ENCODE results near the gene HARBI1. TPM values are rescaled to one million over a fixed set of nuclear protein-coding genes. Genes with fewer than 3 reads are reported as not detected.

Gene HARBI1
- total and polyA plus RNA-seq, 10 donors: 1.4 to 5.6 (median 3.9) TPM

- Histone ChIP-seq H3K27me3 (replicated peaks in 1 of 7) (no peaks in the 10 kb centered on the region), H3K9me3 (no peaks in the 10 kb centered on the region), H3K4me3 (no peak overlapping the region), H3K4me1 (peaks cover 0 to 17% (median under 1%) of the 10 kb centered on the region in 6 donors), H3K36me3 (peaks cover 0 to 4% (median 0%) of the 10 kb centered on the region in 6 donors), H3K27ac (no peak overlapping the region)
- TF ChIP-seq POLR2A (IDR thresholded peaks at IDR 0.05): no peak
- WGBS, 5 donors: 80 to 96% (median 90%) methylated on average over 6 of the region's 6 CpGs
- intact Hi-C loops (cut with DNase I; ENCODE audit: low total_unique reads): no loop called here
- no peak for DNase-seq
These were observed 7.6 kb downstream of the HARBI1 start for GRCh38 chr11:46609386-46609785.

GRCh38 chr11:46607516-46607915 lies 9.5 kb downstream of the HARBI1 start:
- TF ChIP-seq POLR2AphosphoS5 (IDR thresholded peaks at IDR 0.05): no peak
- TF ChIP-seq POLR2A (IDR thresholded peaks at IDR 0.05): no peak
- no peak for TF ChIP-seq CTCF (IDR thresholded peaks at IDR 0.05 in 8 of 11, conservative IDR thresholded peaks at IDR 0.05 in 3 of 11)
- Histone ChIP-seq H3K27ac (no peak overlapping the region), H3K27me3 (replicated peaks in 1 of 7) (no peaks in the 10 kb centered on the region), H3K4me1 (peaks cover 0 to 6% (median 0%) of the 10 kb centered on the region in 6 donors), H3K9me3 (peaks cover 0 to 5% (median 0%) of the 10 kb centered on the region in 8 donors), H3K36me3 (peaks cover 0 to 18% (median 0%) of the 10 kb centered on the region in 6 donors), H3K4me3 (no peak overlapping the region)
- intact Hi-C loops (cut with DNase I; ENCODE audit: low total_unique reads): no loop called here
- no peak for DNase-seq
- WGBS, 5 donors: 78 to 100% (median 88%) methylated on average over 1 of the region's 1 CpG

GRCh38 chr11:46604796-46605195 lies 12.2 kb downstream of the HARBI1 start:
- H3K27me3 ChIP-seq (replicated peaks in 1 of 7): no peaks in the 10 kb centered on the region
- no peak for TF ChIP-seq POLR2A (IDR thresholded peaks at IDR 0.05)
- no peak for TF ChIP-seq CTCF (IDR thresholded peaks at IDR 0.05 in 8 of 11, conservative IDR thresholded peaks at IDR 0.05 in 3 of 11)
- no peak for TF ChIP-seq POLR2AphosphoS5 (IDR thresholded peaks at IDR 0.05)
- 84 to 100% (median 91%) methylated on average over 1 of the region's 1 CpG for WGBS, 5 donors
- H3K9me3 ChIP-seq: peaks cover 0 to 5% (median 0%) of the 10 kb centered on the region in 8 donors
- no peak overlapping the region for H3K27ac ChIP-seq
- intact Hi-C loops (cut with DNase I; ENCODE audit: low total_unique reads): no loop called here
- no peak for DNase-seq
- H3K36me3 ChIP-seq: peaks cover 0 to 26% (median 0%) of the 10 kb centered on the region in 6 donors
- no peak overlapping the region for H3K4me3 ChIP-seq
- H3K4me1 ChIP-seq: no peaks in the 10 kb centered on the region

- no peak for DNase-seq
- Histone ChIP-seq H3K4me1 (no peaks in the 10 kb centered on the region), H3K4me3 (no peak overlapping the region), H3K36me3 (peaks cover 0 to 22% (median 0%) of the 10 kb centered on the region in 6 donors), H3K9me3 (peaks cover 0 to 5% (median 0%) of the 10 kb centered on the region in 8 donors), H3K27ac (no peak overlapping the region), H3K27me3 (replicated peaks in 1 of 7) (no peaks in the 10 kb centered on the region)
- TF ChIP-seq CTCF (IDR thresholded peaks at IDR 0.05 in 8 of 11, conservative IDR thresholded peaks at IDR 0.05 in 3 of 11) (no peak), POLR2A (IDR thresholded peaks at IDR 0.05) (no peak), POLR2AphosphoS5 (IDR thresholded peaks at IDR 0.05) (no peak)
- intact Hi-C loops (cut with DNase I; ENCODE audit: low total_unique reads): no loop called here
- 83 to 85% (median 84%) methylated on average over 15 of the region's 15 CpGs for WGBS, 5 donors
These were observed 13.2 kb downstream of the HARBI1 start for GRCh38 chr11:46603704-46604308.

Data from spleen (tissue), 11 donors.